Astrocyte (in vitro differentiated cells and primary cell): Measurements from ENCODE around the gene CCND2.

Experiments used
- CTCF ChIP-seq: IDR thresholded peaks from 2 replicates; pipeline ENCODE4 v1.5.1; 2011; ENCODE audit warnings: low read depth, mild to moderate bottlenecking, inconsistent platforms, low read length, moderate library complexity; ENCODE audit not compliant: insufficient read depth
- EZH2 ChIP-seq: IDR thresholded peaks from 2 replicates; pipeline ENCODE4 v1.6.1; 2012; ENCODE audit warnings: mild to moderate bottlenecking, low read length, inconsistent platforms; ENCODE audit not compliant: insufficient read depth

DNA sequence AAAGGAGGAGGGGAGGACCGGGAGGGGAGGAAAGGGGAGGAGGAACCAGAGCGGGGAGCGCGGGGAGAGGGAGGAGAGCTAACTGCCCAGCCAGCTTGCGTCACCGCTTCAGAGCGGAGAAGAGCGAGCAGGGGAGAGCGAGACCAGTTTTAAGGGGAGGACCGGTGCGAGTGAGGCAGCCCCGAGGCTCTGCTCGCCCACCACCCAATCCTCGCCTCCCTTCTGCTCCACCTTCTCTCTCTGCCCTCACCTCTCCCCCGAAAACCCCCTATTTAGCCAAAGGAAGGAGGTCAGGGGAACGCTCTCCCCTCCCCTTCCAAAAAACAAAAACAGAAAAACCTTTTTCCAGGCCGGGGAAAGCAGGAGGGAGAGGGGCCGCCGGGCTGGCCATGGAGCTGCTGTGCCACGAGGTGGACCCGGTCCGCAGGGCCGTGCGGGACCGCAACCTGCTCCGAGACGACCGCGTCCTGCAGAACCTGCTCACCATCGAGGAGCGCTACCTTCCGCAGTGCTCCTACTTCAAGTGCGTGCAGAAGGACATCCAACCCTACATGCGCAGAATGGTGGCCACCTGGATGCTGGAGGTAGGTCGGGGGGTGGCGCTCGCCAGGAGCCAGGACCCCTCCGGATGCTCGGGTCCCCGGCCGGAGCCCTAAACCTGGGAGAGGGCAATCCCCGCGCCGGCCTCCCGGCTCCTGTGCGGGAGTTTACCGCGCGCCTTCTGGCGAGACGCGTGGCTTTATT is at the start of gene CCND2:
- TF ChIP-seq EZH2 (peak; percentile 70), CTCF (no peak)
